GM12878 (cell line): ENCODE results near the gene ANKRD13D.

Experiments
- CBFB ChIP-seq: IDR thresholded peaks from 2 replicates; pipeline ENCODE4 v1.6.1; 2016; ENCODE audit warnings: antibody characterized with exemption, low read depth
- CBX5 ChIP-seq: sonication (generic); IDR thresholded peaks from 2 replicates; pipeline ENCODE4 v1.6.1; 2016; ENCODE audit warnings: low read depth, moderate library complexity, mild to moderate bottlenecking, inconsistent platforms
- CTCF ChIP-seq, 3 experiments: IDR thresholded peaks in 2 of 3; conservative IDR thresholded peaks in 1 of 3; 2 replicates each; pipeline ENCODE4 v1.5.1; 2011; ENCODE audit warnings: low read depth in 3 of 3, low read length in 3 of 3, mild to moderate bottlenecking in 3 of 3, control low read depth in 2 of 3, moderate library complexity in 2 of 3, inconsistent platforms in 1 of 3, mixed read lengths in 1 of 3; ENCODE audit not compliant: control insufficient read depth in 2 of 3, insufficient read depth in 1 of 3; ENCODE audit errors: extremely low read depth in 1 of 3
- ETV6 ChIP-seq, 2 experiments: fragments of 450-650 bp in 1 of 2; IDR thresholded peaks in 1 of 2; conservative IDR thresholded peaks in 1 of 2; 2 replicates each; pipeline ENCODE4 v1.6.1; 2014; ENCODE audit warnings: antibody characterized with exemption in 1 of 2, borderline replicate concordance in 1 of 2, low read depth in 1 of 2, mild to moderate bottlenecking in 1 of 2, moderate library complexity in 1 of 2
- FOXK2 ChIP-seq: fragments of 450-650 bp; IDR thresholded peaks from 2 replicates; pipeline ENCODE4 v1.6.1; 2017; ENCODE audit warnings: mild to moderate bottlenecking, moderate library complexity
- JUND ChIP-seq: IDR thresholded peaks from 2 replicates; pipeline ENCODE4 v1.6.1; 2012; ENCODE audit warnings: low read depth, mild to moderate bottlenecking, low read length, improper control_type of control experiment, moderate library complexity
- POLR2A ChIP-seq: IDR thresholded peaks from 2 replicates; pipeline ENCODE4 v1.6.1; 2011; ENCODE audit warnings: low read depth, mild to moderate bottlenecking, low read length
- PRDM15 ChIP-seq: fragments of 450-650 bp; formaldehyde crosslinking; IDR thresholded peaks from 2 replicates; pipeline ENCODE4 v1.4.0; 2020; ENCODE audit warnings: mild to moderate bottlenecking, moderate library complexity
- RAD51 ChIP-seq: fragments of 450-650 bp; IDR thresholded peaks from 2 replicates; pipeline ENCODE4 v1.6.1; 2016; ENCODE audit warnings: moderate library complexity, mild to moderate bottlenecking, inconsistent platforms
- TAF1 ChIP-seq: IDR thresholded peaks from 2 replicates; pipeline ENCODE4 v1.6.1; 2011; ENCODE audit warnings: mild to moderate bottlenecking, low read depth, low read length, borderline replicate concordance
- TCF7 ChIP-seq: IDR thresholded peaks from 2 replicates; pipeline ENCODE4 v1.6.1; 2014; ENCODE audit warnings: antibody characterized with exemption, borderline replicate concordance
- WRNIP1 ChIP-seq: IDR thresholded peaks from 2 replicates; pipeline ENCODE4 v1.6.1; 2011; ENCODE audit warnings: low read depth, low read length, improper control_type of control experiment, borderline replicate concordance
- TF ChIP-seq, protein P1 (sequence below): IDR thresholded peaks from 2 replicates; pipeline ENCODE4 v1.6.1; 2012; ENCODE audit warnings: low read depth, low read length, improper control_type of control experiment

DNA sequence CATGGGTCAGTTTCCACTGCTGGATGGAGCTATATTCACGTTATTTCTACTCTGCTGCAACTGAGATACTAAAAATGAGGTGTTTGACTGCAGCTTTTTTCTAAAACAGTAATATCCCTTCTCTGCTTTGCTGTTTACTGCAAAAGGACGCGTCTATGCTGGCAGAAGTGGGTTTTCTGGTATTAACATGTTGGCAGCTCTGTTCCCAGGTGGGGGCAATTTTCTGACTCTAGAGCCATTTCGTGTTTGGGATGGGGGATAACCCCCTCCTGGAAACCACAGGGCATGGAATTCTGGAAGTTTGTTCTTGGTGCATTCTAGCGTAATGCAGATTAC is 17.9 kb upstream of the ANKRD13D start:
- TF ChIP-seq POLR2A (no peak), TAF1 (no peak), PRDM15 (no peak), CTCF (IDR thresholded peaks at IDR 0.05 in 2 of 3, conservative IDR thresholded peaks at IDR 0.05 in 1 of 3; ENCODE audit: control insufficient read depth in 2 of 3, extremely low read depth in 1 of 3, insufficient read depth in 1 of 3, low read depth in 3 of 3, low read length in 3 of 3) (no peak), TCF7 (no peak), JUND (no peak), FOXK2 (no peak), CBX5 (no peak), ETV6 (conservative IDR thresholded peaks at IDR 0.05 in 1 of 2, IDR thresholded peaks at IDR 0.05 in 1 of 2; ENCODE audit: borderline replicate concordance in 1 of 2, low read depth in 1 of 2) (no peak), WRNIP1 (no peak), RAD51 (no peak), CBFB (no peak)
- TF ChIP-seq, protein P1, sequence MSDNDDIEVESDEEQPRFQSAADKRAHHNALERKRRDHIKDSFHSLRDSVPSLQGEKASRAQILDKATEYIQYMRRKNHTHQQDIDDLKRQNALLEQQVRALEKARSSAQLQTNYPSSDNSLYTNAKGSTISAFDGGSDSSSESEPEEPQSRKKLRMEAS = no peak
